HG03571 (cell line): ENCODE measurements around the gene RGS9BP.
"Not testable (repeated sequence)": the region's sequence is repeated elsewhere in the genome, so short reads cannot be mapped to it uniquely, and the experiment has no call there.

Experiments used
- ATAC-seq: cut with Tn5 transposase; IDR thresholded peaks from one replicate; pipeline ENCODE4 v1.9.1; 2021; ENCODE audit not compliant: unreplicated experiment

The RGS9BP gene, protein sequence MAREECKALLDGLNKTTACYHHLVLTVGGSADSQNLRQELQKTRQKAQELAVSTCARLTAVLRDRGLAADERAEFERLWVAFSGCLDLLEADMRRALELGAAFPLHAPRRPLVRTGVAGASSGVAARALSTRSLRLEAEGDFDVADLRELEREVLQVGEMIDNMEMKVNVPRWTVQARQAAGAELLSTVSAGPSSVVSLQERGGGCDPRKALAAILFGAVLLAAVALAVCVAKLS

GRCh38 chr19:32675720-32676185 lies at the start of gene RGS9BP:
RGS9BP (plus strand) TSS chr19:32675848; CDS start chr19:32676264, 416 bp downstream.
- no peak for ATAC-seq

GRCh38 chr19:32626969-32627368 lies 48.7 kb upstream of the RGS9BP start:
- ATAC-seq, result no peak

- no peak for ATAC-seq
Measured at GRCh38 chr19:32627714-32628270, 47.9 kb upstream of the RGS9BP start.

- ATAC-seq, result no peak
Measured at GRCh38 chr19:32630338-32630737, 45.3 kb upstream of the RGS9BP start.

DNA sequence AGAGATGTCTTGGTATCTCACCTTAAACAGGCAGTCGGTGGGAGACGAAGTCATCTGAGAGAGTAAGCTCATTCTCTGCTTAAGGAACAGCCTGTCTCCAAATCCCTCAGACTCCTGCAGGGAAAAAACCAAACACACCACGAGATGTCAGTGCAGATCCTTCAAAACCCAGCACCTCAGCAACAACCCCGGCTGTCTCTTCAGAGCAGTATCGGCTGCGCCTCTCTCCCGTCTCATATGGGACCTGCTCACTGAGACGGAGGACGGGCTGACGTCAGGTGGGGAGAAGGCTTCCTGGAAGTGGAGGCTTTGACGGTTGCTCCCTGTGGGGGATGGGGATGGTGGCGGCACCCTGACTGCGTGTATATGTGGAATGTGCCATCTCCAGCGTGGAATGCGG lies 44.3 kb upstream of the RGS9BP start:
- ATAC-seq, result no peak

GRCh38 chr19:32637480-32637879 lies 38.2 kb upstream of the RGS9BP start:
- no peak for ATAC-seq

GRCh38 chr19:32638625-32639024 lies 37.0 kb upstream of the RGS9BP start:
- no peak for ATAC-seq

GRCh38 chr19:32642771-32643170 lies 32.9 kb upstream of the RGS9BP start:
- ATAC-seq, result no peak

DNA sequence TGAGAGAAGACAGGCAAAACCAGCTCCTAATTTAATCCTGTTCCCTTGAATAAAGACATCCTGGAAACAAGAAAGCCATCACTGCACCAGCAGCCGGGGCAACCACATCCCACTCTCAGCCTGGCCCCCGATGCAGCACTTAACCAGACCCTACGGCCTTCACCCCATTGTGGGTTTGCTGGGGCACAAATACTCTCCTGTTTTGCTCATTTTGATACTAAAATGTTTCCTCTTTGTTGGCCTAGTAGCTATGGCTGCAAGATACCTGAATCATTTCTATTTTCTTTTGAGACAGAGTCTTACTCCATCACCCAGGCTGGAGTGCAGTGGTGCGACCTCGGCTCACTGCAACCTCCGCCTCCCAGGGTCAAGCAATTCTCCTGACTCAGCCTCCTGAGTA lies 29.1 kb upstream of the RGS9BP start:
- no peak for ATAC-seq

DNA sequence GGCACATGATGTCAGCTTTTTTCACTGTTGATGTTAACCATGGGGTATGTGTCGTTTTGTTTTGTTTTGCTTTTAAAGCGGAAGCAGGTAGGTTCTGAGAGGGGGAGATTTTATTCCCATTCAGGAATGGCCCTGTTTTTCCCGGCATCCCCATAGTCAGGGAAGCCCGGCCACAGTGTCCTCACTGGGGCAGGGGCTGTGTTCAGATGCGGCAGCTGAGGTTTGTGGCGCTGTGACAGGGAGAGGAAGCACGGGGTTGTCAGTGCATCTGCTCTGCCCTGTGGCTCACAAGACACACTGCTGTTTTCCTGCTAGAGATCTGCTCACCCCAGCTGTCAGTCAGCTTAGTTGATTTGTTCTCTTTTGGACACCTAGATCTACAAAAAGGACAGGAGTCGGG lies 28.3 kb upstream of the RGS9BP start:
- no peak for ATAC-seq

DNA sequence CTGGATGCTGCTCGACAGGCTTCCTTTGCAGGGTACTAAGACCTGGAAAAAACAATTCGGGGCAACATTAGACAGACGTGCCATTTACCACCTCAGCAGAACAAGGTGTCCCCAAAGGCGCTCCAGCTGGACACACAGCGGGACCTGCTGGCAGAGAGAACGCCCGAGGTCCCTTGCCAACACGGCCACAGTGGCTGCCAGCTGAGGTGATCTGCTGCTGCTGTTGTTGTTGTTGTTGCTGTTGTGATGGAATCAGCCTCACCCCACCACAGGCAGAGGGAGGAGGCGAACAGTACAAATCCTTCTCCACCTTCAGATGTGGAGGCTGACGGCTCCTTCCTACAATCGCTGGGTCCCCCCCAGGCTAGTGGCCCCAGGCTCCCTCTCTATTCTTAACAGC lies 25.9 kb upstream of the RGS9BP start:
- no peak for ATAC-seq

GRCh38 chr19:32650671-32651070 lies 25.0 kb upstream of the RGS9BP start:
- no peak for ATAC-seq

GRCh38 chr19:32651729-32652140 lies 23.9 kb upstream of the RGS9BP start:
- no peak for ATAC-seq

DNA sequence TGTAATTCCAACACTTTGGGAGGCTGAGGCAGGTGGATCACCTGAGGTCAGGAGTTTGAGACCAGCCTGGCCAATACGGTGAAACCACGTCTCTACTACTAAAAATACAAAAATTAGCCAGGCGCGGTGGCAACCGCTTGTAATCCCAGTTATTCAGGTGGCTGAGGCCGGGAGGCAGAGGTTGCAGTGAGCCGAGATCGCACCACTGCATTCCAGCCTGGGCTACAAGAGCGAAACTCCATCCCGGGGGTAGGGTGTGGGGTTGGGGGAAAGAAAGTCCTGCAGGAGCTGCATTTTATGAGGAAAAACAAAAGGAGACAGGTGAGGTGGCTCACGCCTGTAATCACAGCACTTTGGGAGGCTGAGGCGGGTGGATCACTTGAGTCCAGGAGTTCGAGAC lies 23.3 kb upstream of the RGS9BP start:
- ATAC-seq, result not testable (repeated sequence)

DNA sequence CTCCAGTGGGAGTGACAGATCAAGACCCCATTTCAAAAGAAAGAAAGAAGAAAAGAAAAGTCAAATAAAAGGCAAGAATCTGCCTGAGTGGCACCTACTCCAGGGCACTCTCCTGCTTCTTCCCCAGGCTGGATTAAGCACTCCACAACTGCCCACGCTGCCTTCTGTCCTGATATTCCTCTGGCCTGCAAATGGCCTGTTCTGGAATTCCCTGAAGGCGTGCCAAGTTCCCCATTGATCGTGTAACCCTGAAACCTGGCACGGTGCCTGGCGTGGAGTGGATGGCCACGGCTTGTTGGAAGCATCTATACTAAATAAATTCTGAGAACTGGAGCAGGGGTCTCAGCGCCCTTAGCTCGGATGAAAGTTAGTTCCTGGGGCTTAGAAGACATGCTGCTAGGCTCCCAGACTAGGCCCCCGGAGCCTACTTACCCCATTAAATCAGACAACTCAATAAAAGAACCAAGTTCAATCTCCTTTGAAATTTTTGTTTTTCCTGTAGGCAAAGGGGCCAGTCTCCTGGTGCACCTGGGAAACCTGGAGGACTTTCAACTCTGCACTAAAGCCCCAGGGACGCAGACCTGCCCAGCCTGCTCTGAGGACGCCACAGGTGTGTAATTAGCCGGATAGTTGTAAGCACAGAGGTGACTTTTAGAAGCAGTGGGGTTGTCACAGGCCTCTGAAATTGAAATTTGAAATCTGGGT lies 22.6 kb upstream of the RGS9BP start:
- no peak for ATAC-seq

DNA sequence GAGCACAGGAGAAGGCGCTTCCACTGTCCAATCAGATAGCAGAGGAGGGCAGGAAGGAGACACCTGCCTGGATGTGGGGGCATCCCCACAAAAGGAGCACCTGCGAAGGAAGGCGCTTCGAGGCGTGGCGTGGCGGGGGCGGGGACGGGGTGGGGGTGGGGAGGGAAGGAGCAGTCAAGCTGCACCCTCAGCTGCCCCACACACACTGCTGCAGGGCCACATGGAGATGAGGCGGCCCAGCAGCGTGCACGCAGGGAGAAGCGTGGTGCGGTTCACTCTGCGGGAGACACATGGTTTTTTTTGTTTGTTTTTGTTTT lies 22.1 kb upstream of the RGS9BP start:
- no peak for ATAC-seq

GRCh38 chr19:32656379-32656778 lies 19.3 kb upstream of the RGS9BP start:
- not testable (repeated sequence) for ATAC-seq

- ATAC-seq, result no peak
Measured at GRCh38 chr19:32658075-32658474, 17.6 kb upstream of the RGS9BP start.

- ATAC-seq, result no peak
Measured at GRCh38 chr19:32658527-32658926, 17.1 kb upstream of the RGS9BP start.

DNA sequence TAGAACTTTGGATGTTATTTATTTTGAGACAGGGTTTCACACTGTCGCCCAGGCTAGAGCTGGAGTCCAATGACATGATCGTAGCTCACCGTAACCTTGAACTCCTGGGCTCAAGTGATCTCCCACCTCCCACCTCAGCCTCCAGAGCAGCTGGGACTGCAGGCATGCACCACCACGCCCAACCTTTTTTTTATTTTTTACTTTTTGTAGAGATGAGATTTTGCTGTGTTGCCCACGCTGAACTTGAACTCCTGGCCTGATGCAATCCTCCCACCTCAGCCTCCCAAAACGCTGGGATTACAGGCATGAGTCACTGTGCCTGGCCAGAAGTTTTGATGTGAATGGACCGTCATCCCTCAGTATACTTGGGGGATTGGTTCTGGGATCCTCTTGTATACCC lies 14.3 kb upstream of the RGS9BP start:
- no peak for ATAC-seq

- ATAC-seq, result no peak
Measured at GRCh38 chr19:32662186-32662585, 13.5 kb upstream of the RGS9BP start.

DNA sequence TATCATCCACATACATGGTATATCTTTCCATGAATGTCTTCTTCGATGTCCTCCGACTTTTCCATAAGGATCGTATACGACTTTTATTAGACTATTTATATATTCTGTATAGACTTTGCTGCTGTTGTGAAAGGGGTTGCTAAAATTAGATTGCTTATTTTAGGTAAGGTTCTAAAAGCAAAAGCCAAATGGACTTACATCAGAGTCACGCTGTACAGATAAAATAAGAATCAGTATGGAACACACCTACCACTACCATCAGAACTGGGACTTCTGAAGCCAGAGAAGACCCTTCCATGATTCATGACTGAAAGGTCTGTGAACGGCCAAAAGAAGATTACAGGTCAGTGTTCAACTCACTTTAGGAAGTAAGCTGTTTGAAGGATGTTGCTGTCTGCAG lies 9.6 kb upstream of the RGS9BP start:
- no peak for ATAC-seq

DNA sequence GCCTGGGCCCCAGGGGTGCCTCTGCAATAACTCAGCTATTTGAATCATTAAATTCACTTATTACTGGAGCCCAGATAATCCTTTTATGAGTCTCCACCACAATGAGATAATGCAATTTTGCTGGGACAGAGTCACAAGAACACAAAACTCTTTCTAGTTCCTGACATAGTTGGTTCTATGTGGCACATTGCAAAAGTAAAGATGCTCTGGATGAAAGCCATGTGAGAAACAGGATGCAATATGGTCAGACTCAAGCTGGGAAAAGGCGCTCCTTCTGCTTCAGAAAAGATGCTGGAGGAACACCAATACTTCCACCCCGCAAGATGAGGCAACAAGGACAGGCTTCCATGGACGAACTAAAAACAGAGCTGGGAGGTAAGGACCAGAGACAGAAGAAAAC lies 6.3 kb upstream of the RGS9BP start:
- no peak for ATAC-seq
